Occipital lobe (tissue), 2 donors: ENCODE data around the gene ACCSL. TPM values are rescaled to one million over a fixed set of nuclear protein-coding genes. Genes with fewer than 3 reads are reported as not detected.

Source experiments
- DNase-seq: peaks from one replicate; lab custom pipeline; 2025; lab: John Stamatoyannopoulos, UW
- total RNA-seq: library from RNA; depleted of rRNA; stranded (reverse); fragments of >200 nt; gene quantifications from one replicate; pipeline ENCODE4 v1.2.3, GENCODE V29; 2014

The ACCSL gene
- total RNA-seq, 1 donor from 2014 or later = not detected

GRCh38 chr11:44057340-44057739, 9.6 kb downstream of the ACCSL start:
- DNase-seq = no peak

DNA sequence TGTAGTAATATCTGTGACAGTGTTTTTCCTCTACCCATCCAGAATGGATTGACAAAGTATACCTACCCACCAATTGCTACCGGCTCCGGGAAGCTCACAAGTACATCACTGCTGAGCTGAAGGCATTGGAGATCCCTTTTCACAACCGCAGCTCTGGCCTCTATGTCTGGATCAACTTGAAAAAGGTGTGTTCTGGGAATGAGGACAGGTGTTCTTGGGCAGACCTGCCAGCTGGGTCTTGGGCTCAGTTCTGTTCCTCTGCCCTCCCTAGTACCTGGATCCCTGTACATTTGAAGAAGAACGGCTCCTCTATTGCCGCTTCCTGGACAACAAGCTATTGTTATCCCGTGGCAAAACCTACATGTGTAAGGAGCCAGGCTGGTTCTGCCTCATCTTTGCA, 10.5 kb downstream of the ACCSL start:
- no peak for DNase-seq

DNA sequence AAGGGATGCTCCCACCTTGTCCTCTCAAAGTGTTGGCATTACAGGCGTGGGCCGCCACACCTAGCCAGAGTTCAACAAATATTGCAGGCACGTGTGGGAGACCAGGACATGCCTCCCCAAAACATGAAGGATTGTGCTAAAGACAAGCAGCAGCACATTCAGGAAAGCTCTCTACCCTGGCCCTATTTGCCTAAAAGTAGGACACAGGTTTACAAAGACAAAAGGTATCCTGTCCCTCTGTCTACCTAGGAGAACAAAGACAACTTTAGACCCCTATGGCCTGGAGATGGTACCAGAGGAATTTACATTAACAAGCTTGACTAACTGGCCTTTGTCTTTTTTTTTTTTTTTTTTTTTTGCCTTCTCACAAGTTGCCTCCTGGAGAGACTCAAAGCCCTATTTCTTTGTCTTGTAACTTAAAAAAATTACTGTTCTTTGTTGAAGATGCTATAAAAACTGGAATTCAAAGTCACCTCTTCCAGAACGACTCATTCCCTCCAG, 17.4 kb downstream of the ACCSL start:
- DNase-seq = no peak

DNA sequence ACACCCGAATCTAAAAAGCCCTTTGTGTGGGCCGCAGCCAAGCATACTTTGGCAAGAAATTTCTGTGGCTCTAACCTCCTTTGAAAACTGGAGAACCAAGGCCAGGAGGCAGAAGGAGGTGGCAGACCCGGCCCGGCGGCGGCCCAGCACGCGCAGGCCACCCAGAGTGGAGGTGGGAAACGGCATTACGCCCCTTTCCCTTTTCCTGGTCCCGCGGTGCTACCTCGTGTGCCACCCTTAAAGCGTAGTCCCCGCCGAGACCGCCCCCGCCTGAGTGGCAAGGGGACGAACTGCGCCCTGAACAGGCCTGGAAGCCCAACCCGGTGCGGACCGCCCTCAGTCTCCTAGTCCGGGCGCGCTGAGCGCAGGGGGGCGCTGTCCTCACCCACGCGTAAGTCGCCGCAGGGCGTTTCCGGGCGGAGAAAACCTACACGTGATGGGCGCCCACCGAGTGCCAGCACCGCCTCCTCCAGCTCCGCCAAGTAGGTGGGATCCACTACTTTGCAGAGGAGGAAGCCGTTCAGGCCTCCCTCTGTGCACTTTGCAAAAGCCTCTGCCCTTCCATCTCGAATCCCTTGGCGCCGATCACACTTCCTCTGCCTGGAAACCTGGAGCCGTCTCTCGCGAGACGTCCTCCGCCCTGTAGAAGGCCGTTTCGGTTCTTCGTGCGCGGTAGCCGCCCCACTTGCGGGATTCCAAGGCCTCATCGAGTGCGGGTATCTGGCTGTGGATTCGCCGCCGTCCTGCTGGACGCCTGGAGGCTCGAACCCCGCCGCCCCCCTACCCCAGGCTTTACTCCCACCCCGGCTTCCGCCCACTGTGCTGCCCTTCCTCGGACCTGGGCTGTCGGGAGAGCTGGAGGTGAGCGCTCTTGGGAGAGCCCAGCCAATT, 18.3 kb downstream of the ACCSL start, which contains the start of gene ACCS:
Gene ACCS, plus strand, starts transcription at position 430 of the 891 bp plus-strand sequence. CDS start 1,358 bp downstream, outside the sequence.
- DNase-seq = peak; percentile 85

DNA sequence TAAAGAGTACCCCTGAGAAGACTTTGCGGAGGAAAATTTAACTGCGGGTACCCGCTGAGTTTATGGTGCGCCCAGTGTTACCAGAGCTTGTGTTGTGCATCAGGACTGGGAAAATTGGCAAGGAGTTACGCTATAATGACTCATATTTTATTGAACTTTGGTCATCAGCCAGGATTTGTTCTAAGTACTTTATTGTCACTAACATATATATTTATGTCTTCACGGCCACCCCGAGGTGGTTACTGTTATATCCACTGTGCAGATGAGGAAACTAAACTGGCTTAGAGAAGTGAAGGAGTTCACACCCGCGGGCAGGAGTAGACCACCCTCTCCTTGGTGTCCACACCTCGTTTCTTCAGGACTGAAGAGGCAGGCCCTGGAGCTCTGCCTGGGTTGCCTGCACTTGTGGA, 19.0 kb downstream of the ACCSL start:
- DNase-seq = no peak

GRCh38 chr11:44067266-44067665, 19.5 kb downstream of the ACCSL start:
- DNase-seq = no peak

DNA sequence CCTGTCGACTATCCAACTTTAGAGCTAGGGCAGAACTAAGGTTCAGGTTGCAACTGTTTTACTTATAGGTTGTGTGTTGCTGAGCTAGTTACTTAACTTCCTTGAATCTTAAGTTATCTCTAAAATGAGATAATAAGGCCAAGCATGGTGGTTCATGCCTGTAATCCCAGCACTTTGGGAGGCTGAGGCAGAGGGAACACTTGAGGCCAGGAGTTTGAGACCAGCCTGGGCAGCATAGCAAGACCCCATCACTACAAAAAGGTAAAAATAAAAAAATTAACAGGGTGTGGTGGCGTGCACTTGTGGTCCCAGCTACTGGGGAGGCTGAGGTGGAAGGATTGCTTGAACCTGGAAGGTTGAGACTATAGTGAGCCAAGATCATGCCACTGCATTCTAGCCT, 20.4 kb downstream of the ACCSL start:
- no peak for DNase-seq

- DNase-seq = no peak
Measured at GRCh38 chr11:44071157-44071556, 23.4 kb downstream of the ACCSL start.

DNA sequence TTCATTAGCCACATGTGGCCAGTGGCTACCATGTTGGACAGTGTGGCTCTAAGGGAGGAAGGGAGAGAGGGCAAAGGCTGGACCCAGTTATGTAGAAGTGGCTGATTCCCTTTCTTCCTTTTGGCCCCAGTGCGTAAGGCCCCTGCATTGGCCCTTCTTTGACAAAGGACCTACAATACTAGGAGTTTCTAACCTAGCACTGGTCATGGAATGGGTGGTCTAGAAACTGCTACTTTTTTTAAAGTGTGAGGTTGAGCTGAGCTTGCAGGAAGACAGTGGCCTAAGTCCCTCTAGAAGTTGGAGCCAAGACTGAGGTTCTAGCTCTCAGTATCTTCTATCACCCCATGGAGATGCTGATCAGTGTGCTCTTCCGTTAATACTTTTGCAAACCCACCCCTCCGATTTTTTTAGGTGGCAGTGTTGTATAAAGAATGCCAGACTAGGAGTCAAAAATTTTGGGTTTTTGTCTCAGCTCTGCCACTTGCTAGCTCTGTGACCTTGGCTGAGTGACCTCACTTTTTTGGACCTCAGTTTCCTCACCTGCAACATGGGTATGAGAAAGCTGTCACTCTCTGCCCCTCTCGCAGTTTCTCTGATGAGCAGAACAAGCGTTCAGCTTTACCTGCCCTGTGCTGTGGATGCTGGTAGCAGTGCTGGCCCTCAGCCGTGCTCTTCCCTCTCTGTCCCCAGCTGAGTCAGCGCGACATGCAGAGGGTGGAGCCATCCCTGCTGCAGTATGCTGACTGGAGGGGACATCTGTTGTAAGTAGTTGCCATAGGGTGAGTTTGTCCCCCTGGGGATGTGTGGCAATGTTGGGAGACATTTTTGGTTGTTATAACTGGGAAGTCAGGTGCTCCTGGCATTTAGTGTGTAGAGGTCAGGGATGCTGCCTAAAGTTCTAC, 25.2 kb downstream of the ACCSL start:
- DNase-seq = no peak

GRCh38 chr11:44078794-44079193, 31.0 kb downstream of the ACCSL start:
- no peak for DNase-seq

DNA sequence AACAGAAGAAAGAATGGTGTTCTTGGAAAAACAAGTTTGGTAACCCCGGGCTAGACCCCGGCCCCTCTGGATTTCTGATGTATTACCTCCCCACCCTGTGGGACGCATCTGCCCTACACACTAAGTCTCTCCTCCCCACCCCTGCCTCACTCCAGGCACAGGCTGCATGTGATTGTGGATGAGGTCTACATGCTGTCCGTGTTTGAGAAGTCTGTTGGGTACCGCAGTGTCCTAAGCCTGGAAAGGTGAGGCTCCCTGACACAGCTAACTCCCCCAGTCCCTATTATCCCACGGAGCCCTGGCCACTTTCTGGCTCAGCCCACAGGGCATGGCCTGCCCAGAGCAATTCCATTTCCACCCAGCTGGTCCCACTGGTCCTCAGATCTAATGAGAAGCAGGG, 31.6 kb downstream of the ACCSL start:
- no peak for DNase-seq

DNA sequence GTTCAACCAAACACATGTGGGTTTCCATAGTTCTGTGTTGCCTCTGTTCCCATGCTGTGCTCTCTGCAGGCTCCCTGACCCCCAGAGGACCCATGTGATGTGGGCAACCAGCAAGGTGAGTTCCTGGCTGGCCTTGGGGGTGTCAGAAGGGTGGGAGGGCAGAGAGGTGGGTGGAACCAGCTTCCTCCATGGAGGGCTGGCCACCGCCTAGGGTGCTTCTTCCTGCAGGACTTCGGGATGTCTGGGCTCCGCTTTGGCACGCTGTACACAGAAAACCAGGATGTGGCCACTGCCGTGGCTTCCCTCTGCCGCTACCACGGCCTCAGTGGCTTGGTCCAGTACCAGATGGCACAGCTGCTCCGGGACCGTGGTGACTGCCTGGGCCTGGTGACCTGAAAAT, 33.2 kb downstream of the ACCSL start:
- DNase-seq = no peak

DNA sequence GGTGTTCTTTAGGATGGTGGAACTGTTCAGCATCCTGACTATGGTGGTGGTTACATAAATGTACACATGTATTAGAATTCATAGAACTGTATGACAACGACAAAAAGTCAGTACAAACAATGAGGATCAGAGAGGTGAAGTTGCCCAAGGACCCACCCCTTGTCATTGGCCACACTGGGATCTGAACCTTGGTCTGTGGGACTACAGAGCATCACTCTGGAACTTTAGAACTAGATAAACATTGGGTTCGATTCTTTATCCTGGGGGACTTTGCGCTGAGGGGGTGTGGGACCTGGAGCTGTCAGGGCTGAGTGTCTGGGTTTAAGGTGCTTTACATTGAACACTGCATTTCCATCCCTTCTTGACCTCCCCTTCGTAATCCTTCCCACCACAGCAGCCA, 34.9 kb downstream of the ACCSL start:
- DNase-seq = no peak

DNA sequence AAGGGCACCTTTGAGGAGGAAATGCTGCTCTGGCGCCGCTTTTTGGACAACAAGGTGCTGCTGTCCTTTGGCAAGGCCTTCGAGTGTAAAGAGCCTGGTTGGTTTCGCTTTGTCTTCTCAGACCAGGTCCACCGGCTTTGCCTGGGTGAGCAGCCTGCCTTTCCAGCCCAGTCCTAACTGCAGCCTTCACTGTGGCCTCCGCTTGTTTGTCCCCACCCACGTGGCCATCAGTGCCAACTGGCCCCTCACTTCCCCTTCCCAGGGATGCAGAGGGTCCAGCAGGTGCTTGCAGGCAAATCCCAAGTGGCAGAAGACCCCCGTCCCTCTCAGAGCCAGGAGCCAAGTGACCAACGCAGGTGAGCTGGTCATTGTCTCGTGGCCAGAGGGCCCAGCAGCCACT, 35.7 kb downstream of the ACCSL start:
- DNase-seq = no peak

DNA sequence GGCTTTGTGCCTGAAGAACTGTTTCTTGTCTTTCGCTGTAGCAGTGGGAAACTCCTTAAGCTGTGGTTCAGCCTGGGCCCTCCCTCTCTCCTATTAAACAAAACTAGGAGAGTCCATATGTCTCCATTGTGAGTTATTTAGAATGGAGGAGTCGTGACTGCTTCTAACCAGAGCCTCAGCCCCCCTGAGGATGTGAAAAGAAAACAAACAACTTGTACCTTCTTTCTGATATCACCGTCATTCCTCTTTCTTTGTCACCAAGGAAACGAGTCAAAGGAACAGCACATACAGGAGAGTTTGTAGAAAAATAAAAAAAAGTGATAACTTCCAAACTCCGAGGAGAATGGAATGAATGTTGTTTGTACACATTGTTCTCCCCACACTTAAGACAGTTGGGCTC, 36.1 kb downstream of the ACCSL start:
- no peak for DNase-seq

DNA sequence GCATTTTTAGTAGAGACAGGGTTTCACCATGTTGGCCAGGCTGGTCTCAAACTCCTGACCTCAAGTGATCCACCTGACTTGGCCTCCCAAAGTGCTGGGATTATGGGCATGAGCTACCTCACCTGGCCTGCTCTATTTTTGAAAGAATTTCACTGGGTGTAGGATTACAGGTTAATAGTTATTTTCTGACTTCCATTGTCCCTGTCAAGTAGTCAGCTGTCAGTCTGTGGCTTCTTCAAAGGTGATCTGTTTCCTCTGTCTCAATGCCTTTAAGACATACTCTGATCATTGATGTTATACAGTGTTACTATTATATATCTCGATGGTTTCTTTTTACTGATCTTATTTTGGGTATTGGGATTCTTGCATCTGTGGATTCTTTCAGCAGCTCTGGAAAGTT, 37.5 kb downstream of the ACCSL start:
- DNase-seq = no peak

GRCh38 chr11:44088377-44088776, 40.6 kb downstream of the ACCSL start:
- DNase-seq = no peak

GRCh38 chr11:44088871-44089270, 41.1 kb downstream of the ACCSL start:
- DNase-seq = no peak

GRCh38 chr11:44090539-44090938, 42.8 kb downstream of the ACCSL start:
- no peak for DNase-seq

DNA sequence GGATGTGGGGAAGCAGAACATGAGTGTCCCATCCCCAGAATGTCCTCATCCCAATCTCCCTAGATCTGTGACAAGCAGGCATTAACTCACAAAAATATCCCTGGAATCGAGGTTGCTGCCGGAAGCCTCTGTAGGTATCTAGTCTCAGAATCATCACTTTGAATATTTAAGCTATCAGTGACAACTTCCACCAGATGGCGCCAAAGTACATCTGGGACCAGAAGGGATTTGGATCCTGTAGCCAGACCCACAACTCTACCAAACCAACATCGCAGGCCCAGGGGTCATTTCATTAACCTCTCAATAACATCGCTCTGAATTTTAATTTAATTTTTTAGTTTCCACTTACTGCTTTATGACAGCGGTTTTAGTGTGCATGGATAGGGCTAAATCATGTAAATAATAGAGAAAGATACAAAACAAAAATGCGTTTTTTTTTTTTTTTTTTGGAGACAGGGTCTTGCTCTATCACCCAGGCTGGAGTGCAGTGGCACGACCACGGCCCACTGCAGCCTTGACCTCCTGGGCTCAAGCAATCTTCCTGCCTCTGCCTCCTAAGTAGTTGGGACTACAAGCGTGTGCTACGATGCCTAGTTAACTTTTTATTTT, 46.6 kb downstream of the ACCSL start:
- peak; percentile 65 for DNase-seq

- DNase-seq = peak; percentile 80
Measured at GRCh38 chr11:44095506-44096359, 48.0 kb downstream of the ACCSL start, which contains the start of gene EXT2. Gene EXT2, plus strand, starts transcription at chr11:44095678. Its CDS starts 12,035 bp downstream, at chr11:44107713.
